ENCODE results near the gene AHCTF1. TPM values are rescaled to one million over a fixed set of nuclear protein-coding genes. Genes with fewer than 3 reads are reported as not detected.
"Not testable (repeated sequence)": the region's sequence is repeated elsewhere in the genome, so short reads cannot be mapped to it uniquely, and the experiment has no call there.

Gene AHCTF1
- total and polyA plus RNA-seq, 9 of the 15 experiments (the other 6 are each of a cell fraction or from before 2014, with no cell fraction given) = 9.4 to 102 (median 47.6) TPM

DNA sequence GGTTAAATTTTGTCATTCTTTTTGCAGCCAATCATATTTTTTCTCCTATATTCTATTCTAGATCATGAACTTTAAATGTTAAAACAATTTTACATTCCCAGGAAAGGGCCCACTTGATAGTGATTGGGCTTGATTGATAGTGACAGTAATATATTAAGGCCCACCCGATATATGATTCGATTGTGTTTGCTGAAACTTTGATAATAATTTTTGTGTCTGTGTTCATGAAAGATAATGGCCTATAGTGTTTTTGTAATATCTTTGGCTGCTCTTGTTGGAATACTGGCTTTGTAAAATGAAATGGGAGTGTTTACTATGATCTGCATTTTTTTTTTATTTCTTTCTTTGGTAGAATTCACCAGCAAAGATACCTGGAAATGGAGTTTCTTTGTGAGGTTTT lies 107.2 kb downstream of the AHCTF1 start (continued):
- TF ChIP-seq ATF2 (CRISPR knock-in tag; IDR thresholded peaks at IDR 0.05) (no peak), ILK (tag; IDR thresholded peaks at IDR 0.05; ENCODE audit: borderline replicate concordance, low read depth) (no peak), MAFF (IDR thresholded peaks at IDR 0.05; ENCODE audit: low read length) (no peak), ZNF507 (tag; conservative IDR thresholded peaks at IDR 0.05) (no peak), ZNF263 (CRISPR knock-in tag; IDR thresholded peaks at IDR 0.05; ENCODE audit: borderline replicate concordance) (no peak), ZNF696 (CRISPR knock-in tag; conservative IDR thresholded peaks at IDR 0.05) (no peak)

DNA sequence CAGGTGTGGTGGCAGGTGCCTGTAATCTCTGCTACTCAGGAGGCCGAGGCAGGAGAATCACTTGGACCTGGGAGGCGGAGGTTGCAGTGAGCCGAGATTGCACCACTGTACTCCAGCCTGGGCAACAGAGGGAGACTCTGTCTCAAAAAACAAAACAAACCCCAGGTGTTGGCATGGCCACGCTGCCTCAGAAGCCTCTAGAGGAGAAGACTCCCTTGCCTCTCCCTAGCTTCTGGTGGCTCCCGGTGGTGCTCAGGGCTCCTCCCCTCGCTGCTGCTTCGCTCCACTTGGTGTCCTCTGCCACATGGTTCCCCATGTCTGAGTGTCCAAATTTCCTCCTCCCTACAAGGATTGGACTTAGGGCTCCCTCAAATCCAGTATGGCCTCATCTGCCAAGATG lies 109.6 kb downstream of the AHCTF1 start:
- not testable (repeated sequence) for H3K4me3 ChIP-seq

More for the DNA sequence above, 109.6 kb downstream of the AHCTF1 start:
- H3K79me2 ChIP-seq (ENCODE audit: control insufficient read depth, insufficient read depth, low read length); BruUV-seq (replicated peaks); FAIRE-seq; H4K20me1 ChIP-seq (replicated peaks; ENCODE audit: control insufficient read depth, insufficient read depth, low read length); H2AFZ ChIP-seq (ENCODE audit: low read depth, low read length); H3K27me3 ChIP-seq (ENCODE audit: control insufficient read depth in 2 of 2, insufficient read depth in 2 of 2, low read length in 2 of 2); CTCF ChIA-PET (ENCODE audit: low intra/inter-chr PET ratio); H3K9me3 ChIP-seq (replicated peaks; ENCODE audit: control insufficient read depth, insufficient read depth, low read depth, low read length); in situ Hi-C loops (cut with MboI); H3K27ac ChIP-seq (ENCODE audit: extremely low read depth, low read depth, low read length); H3K4me2 ChIP-seq (ENCODE audit: insufficient read depth, low read length); POLR2A ChIA-PET; DNase-seq (ENCODE audit: extremely low read depth in 1 of 4, low spot score in 3 of 4); intact Hi-C loops (cut with micrococcal nuclease); H3K4me1 ChIP-seq (replicated peaks in 1 of 2; ENCODE audit: control insufficient read depth in 2 of 2, insufficient read depth in 2 of 2, low read length in 2 of 2); H3K9me1 ChIP-seq (ENCODE audit: control insufficient read depth, insufficient read depth, low read length); H3K36me3 ChIP-seq (ENCODE audit: control insufficient read depth, insufficient read depth, low read length): not testable (repeated sequence)
- ATAC-seq = peak; percentile 80
- 0 out of 4 replicates have a peak overlapping the region, but pooled peaks of 1 of the 2 experiments have one; percentile 21 for H3K9ac ChIP-seq (ENCODE audit: insufficient read depth in 1 of 2, low read depth in 2 of 2, low read length in 2 of 2)
- WGBS (ENCODE audit: insufficient coverage, low coverage, missing lambda C conversion rate) = 9% methylated on average over 6 of the region's 7 CpGs

Data from K562 (cell line).